Sigmoid colon (tissue), 4 donors: ENCODE results near the gene SAMHD1.

Experiments used
- CTCF ChIP-seq, 4 experiments: fragments of 450-650 bp in 3 of 4; fragments of 200-600 bp in 1 of 4; IDR thresholded peaks; one replicate each; pipeline ENCODE4 v1.5.1; 2016 to 2019; ENCODE audit warnings: antibody characterized with exemption in 4 of 4, mild to moderate bottlenecking in 3 of 4, moderate library complexity in 2 of 4
- EP300 ChIP-seq, 4 donors: sonication (generic); formaldehyde crosslinking; IDR thresholded peaks; one replicate each; pipeline ENCODE4 v1.6.1; 2017; ENCODE audit warnings: antibody characterized with exemption in 4 of 4
- POLR2A ChIP-seq, 2 donors: fragments of 450-650 bp; IDR thresholded peaks; one replicate each; pipeline ENCODE4 v1.6.1; 2016; ENCODE audit warnings: antibody characterized with exemption in 2 of 2, mild to moderate bottlenecking in 2 of 2, moderate library complexity in 2 of 2
- POLR2AphosphoS5 ChIP-seq, 4 donors: sonication (generic); formaldehyde crosslinking; IDR thresholded peaks; one replicate each; pipeline ENCODE4 v1.6.1; 2017; ENCODE audit warnings: antibody characterized with exemption in 4 of 4

GRCh38 chr20:36866164-36866563 lies 85.3 kb downstream of the SAMHD1 start:
- TF ChIP-seq POLR2AphosphoS5 (IDR thresholded peaks at IDR 0.05) (no peak), CTCF (IDR thresholded peaks at IDR 0.05) (no peak), POLR2A (IDR thresholded peaks at IDR 0.05) (no peak), EP300 (IDR thresholded peaks at IDR 0.05) (no peak)
